HepG2 (cell line): Measurements from ENCODE around the gene KLHL21.

ENCODE experiments used
- CREM ChIP-seq, 2 experiments: sonication (generic) in 1 of 2; formaldehyde crosslinking in 1 of 2; IDR thresholded peaks; 2 replicates each; pipeline versions ENCODE4 v1.4.0 to v1.6.1; 2016 to 2020; ENCODE audit warnings: antibody characterized with exemption in 1 of 2, mild to moderate bottlenecking in 1 of 2, missing genetic modification reagents in 1 of 2
- CTCF ChIP-seq: sonication (generic); formaldehyde crosslinking; IDR thresholded peaks from 2 replicates; pipeline ENCODE4 v1.5.0; 2020; ENCODE audit warnings: mild to moderate bottlenecking, missing genetic modification reagents, moderate library complexity
- POLR2A ChIP-seq, 2 experiments: IDR thresholded peaks; 2 replicates each; pipeline ENCODE4 v1.6.1; 2011; ENCODE audit warnings: low read depth in 2 of 2, low read length in 2 of 2, mild to moderate bottlenecking in 1 of 2, moderate library complexity in 1 of 2; ENCODE audit not compliant: insufficient read depth in 1 of 2
- TOE1 ChIP-seq: sonication (generic); formaldehyde crosslinking; IDR thresholded peaks from 2 replicates; pipeline ENCODE4 v1.4.0; 2020; ENCODE audit warnings: mild to moderate bottlenecking, missing genetic modification reagents
- XRCC5 ChIP-seq: fragments of 200-400 bp; formaldehyde crosslinking; optimal IDR thresholded peaks from 2 replicates; pipeline ENCODE3; 2017; ENCODE audit warnings: mild to moderate bottlenecking, low read length
- ZBTB1 ChIP-seq: sonication (generic); formaldehyde crosslinking; IDR thresholded peaks from 2 replicates; pipeline ENCODE4 v1.4.0; 2020; ENCODE audit warnings: missing genetic modification reagents, borderline replicate concordance
- ZFP36 ChIP-seq: fragments of 150-350 bp; IDR thresholded peaks from 2 replicates; pipeline ENCODE4 v1.6.1; 2018; ENCODE audit warnings: borderline replicate concordance, low read length, low read depth; ENCODE audit not compliant: partially characterized antibody
- ZNF766 ChIP-seq: sonication (generic); formaldehyde crosslinking; IDR thresholded peaks from 2 replicates; pipeline ENCODE4 v1.5.0; 2020; ENCODE audit warnings: missing genetic modification reagents, borderline replicate concordance
- TF ChIP-seq, protein P1 (sequence below): IDR thresholded peaks from 2 replicates; pipeline ENCODE4 v1.6.1; 2018; ENCODE audit warnings: missing genetic modification reagents, mild to moderate bottlenecking, missing compliant biosample characterization
- TF ChIP-seq, protein P2 (sequence below): sonication (generic); formaldehyde crosslinking; IDR thresholded peaks from 2 replicates; pipeline ENCODE4 v1.4.0; 2020; ENCODE audit warnings: missing genetic modification reagents

DNA sequence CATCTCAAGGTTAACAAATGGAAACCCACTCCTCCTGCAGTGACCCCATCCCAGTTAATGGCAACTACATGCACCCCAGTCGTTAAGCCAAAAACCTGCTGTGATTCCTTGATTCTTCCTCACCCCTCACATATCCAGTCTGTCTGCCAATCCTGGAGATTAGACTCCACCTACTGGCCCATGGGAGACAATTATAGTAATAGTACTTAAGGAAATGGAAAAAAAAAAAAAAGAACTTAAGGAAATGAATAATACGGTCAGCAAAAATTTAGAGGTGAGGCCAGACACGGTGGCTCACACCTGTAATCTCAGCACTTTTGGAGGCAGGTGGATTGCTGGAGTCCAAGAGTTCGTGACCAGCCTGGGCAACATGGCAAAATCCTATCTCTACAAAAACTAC, 55.4 kb downstream of the KLHL21 start:
- TF ChIP-seq, protein P1, sequence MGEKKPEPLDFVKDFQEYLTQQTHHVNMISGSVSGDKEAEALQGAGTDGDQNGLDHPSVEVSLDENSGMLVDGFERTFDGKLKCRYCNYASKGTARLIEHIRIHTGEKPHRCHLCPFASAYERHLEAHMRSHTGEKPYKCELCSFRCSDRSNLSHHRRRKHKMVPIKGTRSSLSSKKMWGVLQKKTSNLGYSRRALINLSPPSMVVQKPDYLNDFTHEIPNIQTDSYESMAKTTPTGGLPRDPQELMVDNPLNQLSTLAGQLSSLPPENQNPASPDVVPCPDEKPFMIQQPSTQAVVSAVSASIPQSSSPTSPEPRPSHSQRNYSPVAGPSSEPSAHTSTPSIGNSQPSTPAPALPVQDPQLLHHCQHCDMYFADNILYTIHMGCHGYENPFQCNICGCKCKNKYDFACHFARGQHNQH (CRISPR knock-in tag): no peak
- TF ChIP-seq, protein P2, sequence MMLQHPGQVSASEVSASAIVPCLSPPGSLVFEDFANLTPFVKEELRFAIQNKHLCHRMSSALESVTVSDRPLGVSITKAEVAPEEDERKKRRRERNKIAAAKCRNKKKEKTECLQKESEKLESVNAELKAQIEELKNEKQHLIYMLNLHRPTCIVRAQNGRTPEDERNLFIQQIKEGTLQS (CRISPR knock-in tag): no peak
- TF ChIP-seq CTCF (CRISPR knock-in tag): no peak
- no peak for TF ChIP-seq ZFP36
- TF ChIP-seq ZBTB1 (CRISPR knock-in tag): no peak
- no peak for TF ChIP-seq XRCC5
- TF ChIP-seq ZNF766 (CRISPR knock-in tag): no peak
- TF ChIP-seq POLR2A (IDR thresholded peaks at IDR 0.05; ENCODE audit: insufficient read depth in 1 of 2, low read depth in 2 of 2, low read length in 2 of 2): no peak
- no peak for TF ChIP-seq TOE1 (CRISPR knock-in tag)
- no peak for TF ChIP-seq CREM (IDR thresholded peaks at IDR 0.05)
- TF ChIP-seq CREM (CRISPR knock-in tag; IDR thresholded peaks at IDR 0.05): no peak
